Measurements from ENCODE around the gene PYGB.

- TF ChIP-seq BACH2 (CRISPR knock-in tag; IDR thresholded peaks at IDR 0.05; ENCODE audit: borderline replicate concordance) (no peak), PATZ1 (CRISPR knock-in tag; IDR thresholded peaks at IDR 0.05; ENCODE audit: borderline replicate concordance) (no peak), TSHZ2 (CRISPR knock-in tag; IDR thresholded peaks at IDR 0.05) (no peak), GLIS3 (CRISPR knock-in tag; IDR thresholded peaks at IDR 0.05) (no peak), POU6F1 (CRISPR knock-in tag; IDR thresholded peaks at IDR 0.05; ENCODE audit: borderline replicate concordance, low read depth) (no peak), CREB5 (CRISPR knock-in tag; IDR thresholded peaks at IDR 0.05; ENCODE audit: low read depth) (no peak), ARNTL (CRISPR knock-in tag; IDR thresholded peaks at IDR 0.05; ENCODE audit: borderline replicate concordance, low read depth) (no peak)
Observed at GRCh38 chr20:25246182-25246999, 1.5 kb upstream of the PYGB start.
